GM15510 (cell line): ENCODE measurements around the gene TRPC4AP.

Source experiments
- POLR2A ChIP-seq: IDR thresholded peaks from 3 replicates; pipeline ENCODE4 v1.6.1; 2011; ENCODE audit warnings: borderline replicate concordance; ENCODE audit not compliant: insufficient read length; ENCODE audit errors: extremely low read depth

Gene TRPC4AP

GRCh38 chr20:35040646-35041045 lies 52.0 kb downstream of the TRPC4AP start:
- TF ChIP-seq POLR2A, result no peak

GRCh38 chr20:35039846-35040489 lies 52.6 kb downstream of the TRPC4AP start:
- TF ChIP-seq POLR2A, result no peak

- no peak for TF ChIP-seq POLR2A
Measured at GRCh38 chr20:35039146-35039545, 53.5 kb downstream of the TRPC4AP start.

- no peak for TF ChIP-seq POLR2A
Measured at GRCh38 chr20:35034145-35034544, 58.5 kb downstream of the TRPC4AP start.

GRCh38 chr20:35030136-35030535 lies 62.5 kb downstream of the TRPC4AP start:
- no peak for TF ChIP-seq POLR2A

GRCh38 chr20:35027301-35027700 lies 65.3 kb downstream of the TRPC4AP start:
- no peak for TF ChIP-seq POLR2A

GRCh38 chr20:35025116-35025515 lies 67.5 kb downstream of the TRPC4AP start:
- no peak for TF ChIP-seq POLR2A

GRCh38 chr20:35023624-35024023 lies 69.0 kb downstream of the TRPC4AP start:
- no peak for TF ChIP-seq POLR2A

GRCh38 chr20:35021831-35022230 lies 70.8 kb downstream of the TRPC4AP start:
- no peak for TF ChIP-seq POLR2A

GRCh38 chr20:35021063-35021462 lies 71.5 kb downstream of the TRPC4AP start:
- no peak for TF ChIP-seq POLR2A

- TF ChIP-seq POLR2A, result no peak
Measured at GRCh38 chr20:35020108-35020928, 72.3 kb downstream of the TRPC4AP start.

- TF ChIP-seq POLR2A, result no peak
Measured at GRCh38 chr20:35018590-35019371, 73.8 kb downstream of the TRPC4AP start.

GRCh38 chr20:35017099-35017835 lies 75.3 kb downstream of the TRPC4AP start:
- TF ChIP-seq POLR2A, result no peak

GRCh38 chr20:35015863-35016193 lies 76.8 kb downstream of the TRPC4AP start:
- TF ChIP-seq POLR2A, result no peak

- TF ChIP-seq POLR2A, result no peak
Measured at GRCh38 chr20:35014537-35014936, 78.1 kb downstream of the TRPC4AP start.
